GM23338 (cell line): Measurements from ENCODE around the gene UFD1. TPM values are rescaled to one million over a fixed set of nuclear protein-coding genes. Genes with fewer than 3 reads are reported as not detected.

Experiments used
- ATAC-seq: fragments of 200-7000 bp; cut with Tn5 transposase; 3 replicates; pipeline ENCODE4 v1.9.1; 2020
- DNase-seq: peaks from one replicate; pipeline ENCODE4 v3.0.0-alpha.2; 2015; ENCODE audit warnings: low spot score
- H2AFZ ChIP-seq: fragments of 200-600 bp; sonication (generic); 2 replicates; pipeline ENCODE4 v1.8.0; 2016; ENCODE audit warnings: antibody characterized with exemption, mild to moderate bottlenecking, moderate library complexity
- H3F3A ChIP-seq: fragments of 200-600 bp; sonication (generic); replicated peaks from 2 replicates; pipeline ENCODE4 v1.8.0; 2017; ENCODE audit warnings: antibody characterized with exemption, mixed run types, low read depth
- H3K27ac ChIP-seq: fragments of 200-600 bp; sonication (generic); 2 replicates; pipeline ENCODE4 v1.6.1; 2016; ENCODE audit warnings: low read depth
- H3K27me3 ChIP-seq: fragments of 200-600 bp; sonication (generic); 2 replicates; pipeline ENCODE4 v1.8.0; 2016; ENCODE audit warnings: mild to moderate bottlenecking, mixed run types, moderate library complexity; ENCODE audit not compliant: insufficient read depth
- H3K36me3 ChIP-seq: fragments of 200-600 bp; sonication (generic); 2 replicates; pipeline ENCODE4 v1.8.0; 2016; ENCODE audit warnings: mild to moderate bottlenecking; ENCODE audit not compliant: insufficient read depth
- H3K4me1 ChIP-seq: fragments of 200-600 bp; sonication (generic); 2 replicates; pipeline ENCODE4 v1.8.0; 2016; ENCODE audit warnings: mild to moderate bottlenecking, moderate library complexity; ENCODE audit not compliant: insufficient read depth
- H3K4me2 ChIP-seq: fragments of 200-600 bp; sonication (generic); 2 replicates; pipeline ENCODE4 v1.7.1; 2017; ENCODE audit warnings: mixed run types
- H3K4me3 ChIP-seq: fragments of 200-600 bp; sonication (generic); 2 replicates; pipeline ENCODE4 v1.6.1; 2016; ENCODE audit warnings: mixed run types
- H3K79me2 ChIP-seq: fragments of 200-600 bp; sonication (generic); replicated peaks from 2 replicates; pipeline ENCODE4 v1.8.0; 2017; ENCODE audit warnings: mild to moderate bottlenecking; ENCODE audit not compliant: insufficient read depth
- H3K9me2 ChIP-seq: fragments of 200-600 bp; sonication (generic); 2 replicates; pipeline ENCODE4 v1.8.0; 2017; ENCODE audit not compliant: insufficient read depth
- H4K20me1 ChIP-seq: fragments of 200-600 bp; sonication (generic); replicated peaks from 2 replicates; pipeline ENCODE4 v1.8.0; 2017; ENCODE audit warnings: mild to moderate bottlenecking; ENCODE audit not compliant: insufficient read depth
- H3K27ac Mint-ChIP-seq: 2 replicates; pipeline ENCODE4 v1.8.0; 2020; ENCODE audit warnings: inconsistent platforms, mild to moderate bottlenecking, moderate library complexity, mixed read lengths
- H3K27me3 Mint-ChIP-seq: 3 replicates; pipeline ENCODE4 v1.8.0; 2022; ENCODE audit warnings: low read depth, mild to moderate bottlenecking, moderate library complexity, mixed read lengths, inconsistent platforms; ENCODE audit not compliant: insufficient read depth, poor library complexity
- H3K36me3 Mint-ChIP-seq: 3 replicates; pipeline ENCODE4 v1.8.0; 2021; ENCODE audit warnings: low read depth, mild to moderate bottlenecking, inconsistent platforms, moderate library complexity, mixed read lengths
- H3K4me1 Mint-ChIP-seq: 3 replicates; pipeline ENCODE4 v1.8.0; 2020; ENCODE audit warnings: mild to moderate bottlenecking, inconsistent platforms, mixed read lengths
- H3K4me3 Mint-ChIP-seq: 3 replicates; pipeline ENCODE4 v1.8.0; 2021; ENCODE audit warnings: moderate library complexity, mild to moderate bottlenecking, inconsistent platforms, mixed read lengths
- H3K9me3 Mint-ChIP-seq: 3 replicates; pipeline ENCODE4 v1.8.0; 2020; ENCODE audit warnings: moderate library complexity, mild to moderate bottlenecking, inconsistent platforms, mixed read lengths
- CREB1 ChIP-seq: fragments of 250-450 bp; sonication (Bioruptor Pico); IDR thresholded peaks from 2 replicates; pipeline ENCODE4 v1.5.0; 2020; ENCODE audit warnings: low read depth, mild to moderate bottlenecking, moderate library complexity
- EZH2 ChIP-seq: fragments of 200-600 bp; sonication (generic); IDR thresholded peaks from one replicate; pipeline ENCODE4 v1.8.0; 2017; ENCODE audit warnings: antibody characterized with exemption, mild to moderate bottlenecking, low read depth; ENCODE audit not compliant: unreplicated experiment
- EZH2phosphoT487 ChIP-seq: fragments of 200-600 bp; sonication (generic); IDR thresholded peaks from one replicate; pipeline ENCODE4 v1.8.1; 2018; ENCODE audit warnings: antibody characterized with exemption; ENCODE audit not compliant: unreplicated experiment
- JUNB ChIP-seq: IDR thresholded peaks from one replicate; pipeline ENCODE4 v1.6.1; 2016; ENCODE audit warnings: antibody characterized with exemption; ENCODE audit not compliant: unreplicated experiment
- POLR2AphosphoS5 ChIP-seq: IDR thresholded peaks from 2 replicates; pipeline ENCODE4 v1.6.1; 2016; ENCODE audit warnings: antibody characterized with exemption, low read depth
- STAT1 ChIP-seq: IDR thresholded peaks from one replicate; pipeline ENCODE4 v1.6.1; 2016; ENCODE audit warnings: antibody characterized with exemption; ENCODE audit not compliant: unreplicated experiment
- ZNF114 ChIP-seq: fragments of 250-450 bp; sonication (Bioruptor Pico); IDR thresholded peaks from 2 replicates; pipeline ENCODE4 v1.5.0; 2020; ENCODE audit warnings: mild to moderate bottlenecking, moderate library complexity
- ZNF331 ChIP-seq: fragments of 250-450 bp; sonication (Bioruptor Pico); IDR thresholded peaks from 2 replicates; pipeline ENCODE4 v1.5.0; 2020; ENCODE audit warnings: low read depth, mild to moderate bottlenecking, moderate library complexity
- polyA plus RNA-seq: library from polyadenylated mRNA; unstranded; fragments of >200 nt; fragmentation: Nextera tagmentation; extraction: Ambion mirVana; gene quantifications from 2 replicates; pipeline ENCODE4 v1.2.1, GENCODE V29; 2016
- total RNA-seq: library from RNA; depleted of rRNA; stranded (reverse); fragments of >200 nt; shearing (Covaris generic); gene quantifications from 2 replicates; pipeline ENCODE4 v1.2.3, GENCODE V29; 2014
- TF ChIP-seq, protein P1 (sequence below): IDR thresholded peaks from 2 replicates; pipeline ENCODE4 v1.6.1; 2016; ENCODE audit warnings: antibody characterized with exemption
- TF ChIP-seq, protein P2 (sequence below): fragments of 250-450 bp; sonication (Bioruptor Pico); IDR thresholded peaks from 2 replicates; pipeline ENCODE4 v1.5.0; 2020; ENCODE audit warnings: mild to moderate bottlenecking, moderate library complexity
- TF ChIP-seq, protein P3 (sequence below): IDR thresholded peaks from one replicate; pipeline ENCODE4 v1.6.1; 2018; ENCODE audit warnings: antibody characterized with exemption; ENCODE audit not compliant: unreplicated experiment

UFD1 gene
- total and polyA plus RNA-seq, 2 experiments from 2014 or later, result 53.5 to 93.8 TPM

DNA sequence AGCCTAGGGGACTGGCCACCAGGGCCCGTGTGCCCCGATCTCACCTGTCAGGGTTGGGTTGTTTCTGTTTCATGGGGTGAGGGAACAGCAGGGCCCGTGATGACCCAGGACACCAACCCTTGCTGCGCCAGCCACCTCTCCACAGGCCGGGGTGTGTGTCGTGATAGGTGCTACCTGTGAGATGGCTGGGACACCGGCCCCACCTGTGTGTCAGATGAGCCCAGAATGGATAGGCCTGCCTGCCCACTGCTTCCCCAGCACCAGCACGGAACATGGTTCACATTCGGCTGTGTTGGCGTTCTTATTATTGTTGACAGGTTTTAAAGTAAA, 38.1 kb upstream of the UFD1 start:
- Mint-ChIP-seq H3K4me1 (no peaks in the 10 kb centered on the region; the same call in 1 of the 3 replicates), H3K27me3 (peaks cover 11% of the 10 kb centered on the region), H3K4me3 (no peak overlapping the region), H3K9me3 (no peaks in the 10 kb centered on the region), H3K27ac (no peak overlapping the region; the same call in 1 of the 2 replicates), H3K36me3 (peaks cover 40% of the 10 kb centered on the region)
- Histone ChIP-seq H3K9me2 (no peaks in the 10 kb centered on the region), H3K4me1 (0 out of 2 replicates have a peak, but pooled peaks cover 1% of the 10 kb centered on the region), H3K79me2 (no peaks in the 10 kb centered on the region), H3K36me3 (no peaks in the 10 kb centered on the region), H3F3A (peaks cover 2% of the 10 kb centered on the region; the same call in 1 of the 2 replicates), H3K4me2 (no peak overlapping the region), H3K27ac (no peak overlapping the region), H2AFZ (no peak overlapping the region), H3K4me3 (no peak overlapping the region), H3K27me3 (peaks cover 8% of the 10 kb centered on the region; the same call in 1 of the 2 replicates), H4K20me1 (no peaks in the 10 kb centered on the region)
- TF ChIP-seq ZNF331 (CRISPR knock-in tag) (no peak), EZH2phosphoT487 (no peak), JUNB (no peak), CREB1 (CRISPR knock-in tag) (no peak), POLR2AphosphoS5 (no peak), STAT1 (no peak), ZNF114 (CRISPR knock-in tag) (no peak), EZH2 (no peak)
- TF ChIP-seq, protein P1, sequence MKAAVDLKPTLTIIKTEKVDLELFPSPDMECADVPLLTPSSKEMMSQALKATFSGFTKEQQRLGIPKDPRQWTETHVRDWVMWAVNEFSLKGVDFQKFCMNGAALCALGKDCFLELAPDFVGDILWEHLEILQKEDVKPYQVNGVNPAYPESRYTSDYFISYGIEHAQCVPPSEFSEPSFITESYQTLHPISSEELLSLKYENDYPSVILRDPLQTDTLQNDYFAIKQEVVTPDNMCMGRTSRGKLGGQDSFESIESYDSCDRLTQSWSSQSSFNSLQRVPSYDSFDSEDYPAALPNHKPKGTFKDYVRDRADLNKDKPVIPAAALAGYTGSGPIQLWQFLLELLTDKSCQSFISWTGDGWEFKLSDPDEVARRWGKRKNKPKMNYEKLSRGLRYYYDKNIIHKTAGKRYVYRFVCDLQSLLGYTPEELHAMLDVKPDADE, result no peak
- TF ChIP-seq, protein P2, sequence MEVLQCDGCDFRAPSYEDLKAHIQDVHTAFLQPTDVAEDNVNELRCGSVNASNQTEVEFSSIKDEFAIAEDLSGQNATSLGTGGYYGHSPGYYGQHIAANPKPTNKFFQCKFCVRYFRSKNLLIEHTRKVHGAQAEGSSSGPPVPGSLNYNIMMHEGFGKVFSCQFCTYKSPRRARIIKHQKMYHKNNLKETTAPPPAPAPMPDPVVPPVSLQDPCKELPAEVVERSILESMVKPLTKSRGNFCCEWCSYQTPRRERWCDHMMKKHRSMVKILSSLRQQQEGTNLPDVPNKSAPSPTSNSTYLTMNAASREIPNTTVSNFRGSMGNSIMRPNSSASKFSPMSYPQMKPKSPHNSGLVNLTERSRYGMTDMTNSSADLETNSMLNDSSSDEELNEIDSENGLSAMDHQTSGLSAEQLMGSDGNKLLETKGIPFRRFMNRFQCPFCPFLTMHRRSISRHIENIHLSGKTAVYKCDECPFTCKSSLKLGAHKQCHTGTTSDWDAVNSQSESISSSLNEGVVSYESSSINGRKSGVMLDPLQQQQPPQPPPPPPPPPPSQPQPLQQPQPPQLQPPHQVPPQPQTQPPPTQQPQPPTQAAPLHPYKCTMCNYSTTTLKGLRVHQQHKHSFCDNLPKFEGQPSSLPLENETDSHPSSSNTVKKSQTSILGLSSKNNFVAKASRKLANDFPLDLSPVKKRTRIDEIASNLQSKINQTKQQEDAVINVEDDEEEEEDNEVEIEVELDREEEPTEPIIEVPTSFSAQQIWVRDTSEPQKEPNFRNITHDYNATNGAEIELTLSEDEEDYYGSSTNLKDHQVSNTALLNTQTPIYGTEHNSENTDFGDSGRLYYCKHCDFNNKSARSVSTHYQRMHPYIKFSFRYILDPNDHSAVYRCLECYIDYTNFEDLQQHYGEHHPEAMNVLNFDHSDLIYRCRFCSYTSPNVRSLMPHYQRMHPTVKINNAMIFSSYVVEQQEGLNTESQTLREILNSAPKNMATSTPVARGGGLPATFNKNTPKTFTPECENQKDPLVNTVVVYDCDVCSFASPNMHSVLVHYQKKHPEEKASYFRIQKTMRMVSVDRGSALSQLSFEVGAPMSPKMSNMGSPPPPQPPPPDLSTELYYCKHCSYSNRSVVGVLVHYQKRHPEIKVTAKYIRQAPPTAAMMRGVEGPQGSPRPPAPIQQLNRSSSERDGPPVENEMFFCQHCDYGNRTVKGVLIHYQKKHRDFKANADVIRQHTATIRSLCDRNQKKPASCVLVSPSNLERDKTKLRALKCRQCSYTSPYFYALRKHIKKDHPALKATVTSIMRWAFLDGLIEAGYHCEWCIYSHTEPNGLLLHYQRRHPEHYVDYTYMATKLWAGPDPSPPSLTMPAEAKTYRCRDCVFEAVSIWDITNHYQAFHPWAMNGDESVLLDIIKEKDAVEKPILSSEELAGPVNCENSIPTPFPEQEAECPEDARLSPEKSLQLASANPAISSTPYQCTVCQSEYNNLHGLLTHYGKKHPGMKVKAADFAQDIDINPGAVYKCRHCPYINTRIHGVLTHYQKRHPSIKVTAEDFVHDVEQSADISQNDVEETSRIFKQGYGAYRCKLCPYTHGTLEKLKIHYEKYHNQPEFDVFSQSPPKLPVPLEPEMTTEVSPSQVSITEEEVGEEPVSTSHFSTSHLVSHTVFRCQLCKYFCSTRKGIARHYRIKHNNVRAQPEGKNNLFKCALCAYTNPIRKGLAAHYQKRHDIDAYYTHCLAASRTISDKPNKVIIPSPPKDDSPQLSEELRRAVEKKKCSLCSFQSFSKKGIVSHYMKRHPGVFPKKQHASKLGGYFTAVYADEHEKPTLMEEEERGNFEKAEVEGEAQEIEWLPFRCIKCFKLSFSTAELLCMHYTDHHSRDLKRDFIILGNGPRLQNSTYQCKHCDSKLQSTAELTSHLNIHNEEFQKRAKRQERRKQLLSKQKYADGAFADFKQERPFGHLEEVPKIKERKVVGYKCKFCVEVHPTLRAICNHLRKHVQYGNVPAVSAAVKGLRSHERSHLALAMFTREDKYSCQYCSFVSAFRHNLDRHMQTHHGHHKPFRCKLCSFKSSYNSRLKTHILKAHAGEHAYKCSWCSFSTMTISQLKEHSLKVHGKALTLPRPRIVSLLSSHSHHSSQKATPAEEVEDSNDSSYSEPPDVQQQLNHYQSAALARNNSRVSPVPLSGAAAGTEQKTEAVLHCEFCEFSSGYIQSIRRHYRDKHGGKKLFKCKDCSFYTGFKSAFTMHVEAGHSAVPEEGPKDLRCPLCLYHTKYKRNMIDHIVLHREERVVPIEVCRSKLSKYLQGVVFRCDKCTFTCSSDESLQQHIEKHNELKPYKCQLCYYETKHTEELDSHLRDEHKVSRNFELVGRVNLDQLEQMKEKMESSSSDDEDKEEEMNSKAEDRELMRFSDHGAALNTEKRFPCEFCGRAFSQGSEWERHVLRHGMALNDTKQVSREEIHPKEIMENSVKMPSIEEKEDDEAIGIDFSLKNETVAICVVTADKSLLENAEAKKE (CRISPR knock-in tag), result no peak
- TF ChIP-seq, protein P3, sequence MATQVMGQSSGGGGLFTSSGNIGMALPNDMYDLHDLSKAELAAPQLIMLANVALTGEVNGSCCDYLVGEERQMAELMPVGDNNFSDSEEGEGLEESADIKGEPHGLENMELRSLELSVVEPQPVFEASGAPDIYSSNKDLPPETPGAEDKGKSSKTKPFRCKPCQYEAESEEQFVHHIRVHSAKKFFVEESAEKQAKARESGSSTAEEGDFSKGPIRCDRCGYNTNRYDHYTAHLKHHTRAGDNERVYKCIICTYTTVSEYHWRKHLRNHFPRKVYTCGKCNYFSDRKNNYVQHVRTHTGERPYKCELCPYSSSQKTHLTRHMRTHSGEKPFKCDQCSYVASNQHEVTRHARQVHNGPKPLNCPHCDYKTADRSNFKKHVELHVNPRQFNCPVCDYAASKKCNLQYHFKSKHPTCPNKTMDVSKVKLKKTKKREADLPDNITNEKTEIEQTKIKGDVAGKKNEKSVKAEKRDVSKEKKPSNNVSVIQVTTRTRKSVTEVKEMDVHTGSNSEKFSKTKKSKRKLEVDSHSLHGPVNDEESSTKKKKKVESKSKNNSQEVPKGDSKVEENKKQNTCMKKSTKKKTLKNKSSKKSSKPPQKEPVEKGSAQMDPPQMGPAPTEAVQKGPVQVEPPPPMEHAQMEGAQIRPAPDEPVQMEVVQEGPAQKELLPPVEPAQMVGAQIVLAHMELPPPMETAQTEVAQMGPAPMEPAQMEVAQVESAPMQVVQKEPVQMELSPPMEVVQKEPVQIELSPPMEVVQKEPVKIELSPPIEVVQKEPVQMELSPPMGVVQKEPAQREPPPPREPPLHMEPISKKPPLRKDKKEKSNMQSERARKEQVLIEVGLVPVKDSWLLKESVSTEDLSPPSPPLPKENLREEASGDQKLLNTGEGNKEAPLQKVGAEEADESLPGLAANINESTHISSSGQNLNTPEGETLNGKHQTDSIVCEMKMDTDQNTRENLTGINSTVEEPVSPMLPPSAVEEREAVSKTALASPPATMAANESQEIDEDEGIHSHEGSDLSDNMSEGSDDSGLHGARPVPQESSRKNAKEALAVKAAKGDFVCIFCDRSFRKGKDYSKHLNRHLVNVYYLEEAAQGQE, result no peak
- ATAC-seq, result no peak
- DNase-seq, result no peak
